ENCODE measurements around the gene MMD2. TPM values are rescaled to one million over a fixed set of nuclear protein-coding genes. Genes with fewer than 3 reads are reported as not detected.

MMD2 gene
- total and polyA plus RNA-seq, 2 of the 8 experiments (the other 6 are each of a cell fraction or from before 2014, with no cell fraction given): 0.14 TPM; not detected in 1

DNA sequence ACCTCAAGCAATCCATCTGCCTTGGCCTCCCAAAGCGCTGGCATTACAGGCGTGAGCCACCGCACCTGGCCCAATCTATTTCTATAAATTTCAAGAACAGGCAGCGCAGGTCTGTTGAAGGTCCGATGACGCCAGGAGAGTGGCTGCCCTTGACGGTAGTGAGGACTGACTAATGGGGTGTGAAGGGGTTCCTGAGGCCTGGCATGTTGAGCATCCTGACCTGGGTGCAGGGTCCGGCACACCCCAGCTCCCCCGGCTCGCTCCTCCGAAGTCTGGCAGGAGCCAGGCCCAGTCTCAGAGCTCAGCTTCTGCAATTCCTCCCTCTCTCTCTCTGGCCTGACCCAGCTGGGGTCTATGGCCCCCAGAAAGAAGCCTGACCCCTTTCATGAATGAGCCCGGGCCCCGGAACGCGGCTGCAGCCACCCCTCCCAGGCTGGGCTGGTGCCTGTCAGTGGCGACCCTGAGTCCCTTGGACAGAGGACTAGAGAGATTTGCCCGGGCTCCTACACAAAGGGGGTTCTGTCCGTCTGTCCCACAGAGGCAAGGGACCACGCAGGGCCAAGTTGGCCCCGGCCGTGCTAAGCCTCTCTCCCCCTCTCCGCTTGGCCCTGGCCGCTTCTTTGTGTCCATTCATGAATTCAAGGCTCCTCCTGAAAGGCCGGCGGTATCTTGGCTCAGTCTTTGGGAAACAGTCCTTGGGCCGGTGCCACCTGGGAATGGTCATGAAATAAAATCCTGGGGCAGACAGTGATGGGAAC, 18.8 kb downstream of the MMD2 start:
- H3K36me3 ChIP-seq (ENCODE audit: control insufficient read depth in 2 of 4, insufficient read depth in 4 of 4, low read length in 3 of 4): no peaks in the 10 kb centered on the region
- no peak overlapping the region for H2AK5ac ChIP-seq (ENCODE audit: low read depth, low read length)
- H3K4me1 ChIP-seq (replicated peaks in 1 of 4; ENCODE audit: control insufficient read depth in 3 of 4, insufficient read depth in 4 of 4, low read length in 3 of 4): no peaks in the 10 kb centered on the region
- no peaks in the 10 kb centered on the region for H4K20me1 ChIP-seq (replicated peaks in 1 of 2; ENCODE audit: control insufficient read depth in 1 of 2, insufficient read depth in 2 of 2, low read length in 2 of 2)
- FAIRE-seq (no peak), DNase-seq (ENCODE audit: low read depth in 1 of 2, low spot score in 2 of 2) (no peak)
- H3K27ac ChIP-seq (ENCODE audit: low read depth, low read length): no peak overlapping the region
- peaks cover 0 to 9% of the 10 kb centered on the region in 2 experiments; a peak in 1 of 4 replicates for H3K9me3 ChIP-seq (ENCODE audit: insufficient read depth in 2 of 2, low read depth in 1 of 2, low read length in 1 of 2)
- H3K4me3 ChIP-seq (ENCODE audit: extremely low read depth in 1 of 4, insufficient read depth in 2 of 4, low read depth in 3 of 4, low read length in 4 of 4): no peak overlapping the region
- H2BK12ac ChIP-seq (ENCODE audit: low read depth, low read length): no peak overlapping the region
- no peak overlapping the region for H3K4me2 ChIP-seq (ENCODE audit: insufficient read depth in 1 of 2, low read depth in 2 of 2, low read length in 2 of 2)
- ChIA-PET CTCF (ENCODE audit: partially characterized antibody) (no interaction called here), POLR2A (ENCODE audit: partially characterized antibody) (no interaction called here)
- H3K18ac ChIP-seq (ENCODE audit: extremely low read depth, low read length): no peak overlapping the region
- no peak overlapping the region for H3K14ac ChIP-seq (ENCODE audit: insufficient read length)
- no peak overlapping the region for H4K91ac ChIP-seq (replicated peaks; ENCODE audit: insufficient read length, low read length)
- TF ChIP-seq POLR2AphosphoS5 (IDR thresholded peaks at IDR 0.05; ENCODE audit: low read depth, low read length) (no peak), SUZ12 (IDR thresholded peaks at IDR 0.05; ENCODE audit: low read length) (no peak), RNF2 (IDR thresholded peaks at IDR 0.05; ENCODE audit: borderline replicate concordance, low read depth, low read length, missing control alignments, poor library complexity, severe bottlenecking) (no peak), KDM1A (IDR thresholded peaks at IDR 0.05; ENCODE audit: borderline replicate concordance, low read length) (no peak), CHD2 (IDR thresholded peaks at IDR 0.05; ENCODE audit: low read length) (no peak), TCF12 (IDR thresholded peaks at IDR 0.05; ENCODE audit: low read depth, low read length) (no peak), NANOG (IDR thresholded peaks at IDR 0.05; ENCODE audit: insufficient read depth, low read depth, low read length, poor library complexity, severe bottlenecking) (no peak), JUND (IDR thresholded peaks at IDR 0.05; ENCODE audit: low read length) (no peak), CREB1 (IDR thresholded peaks at IDR 0.05) (no peak), BCL11A (IDR thresholded peaks at IDR 0.05; ENCODE audit: low read depth in 2 of 2, low read length in 2 of 2) (no peak), JUN (IDR thresholded peaks at IDR 0.05; ENCODE audit: low read depth, low read length) (no peak)
- TF ChIP-seq, protein P1, sequence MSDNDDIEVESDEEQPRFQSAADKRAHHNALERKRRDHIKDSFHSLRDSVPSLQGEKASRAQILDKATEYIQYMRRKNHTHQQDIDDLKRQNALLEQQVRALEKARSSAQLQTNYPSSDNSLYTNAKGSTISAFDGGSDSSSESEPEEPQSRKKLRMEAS (IDR thresholded peaks at IDR 0.05): no peak
- TF ChIP-seq, protein P2, sequence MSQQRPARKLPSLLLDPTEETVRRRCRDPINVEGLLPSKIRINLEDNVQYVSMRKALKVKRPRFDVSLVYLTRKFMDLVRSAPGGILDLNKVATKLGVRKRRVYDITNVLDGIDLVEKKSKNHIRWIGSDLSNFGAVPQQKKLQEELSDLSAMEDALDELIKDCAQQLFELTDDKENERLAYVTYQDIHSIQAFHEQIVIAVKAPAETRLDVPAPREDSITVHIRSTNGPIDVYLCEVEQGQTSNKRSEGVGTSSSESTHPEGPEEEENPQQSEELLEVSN (IDR thresholded peaks at IDR 0.05): no peak
- no peak overlapping the region for H3K9ac ChIP-seq (replicated peaks in 1 of 4; ENCODE audit: extremely low read depth in 1 of 4, low read depth in 3 of 4, low read length in 3 of 4)
- no peak overlapping the region for H2BK20ac ChIP-seq (ENCODE audit: low read length)
- no peak overlapping the region for H4K5ac ChIP-seq (ENCODE audit: insufficient read length, low read depth, low read length)
- H4K8ac ChIP-seq (ENCODE audit: extremely low read depth, insufficient read depth, low read length): no peak overlapping the region; the same call in 1 of the 2 replicates
- H3K23me2 ChIP-seq (ENCODE audit: low read depth, low read length): no peaks in the 10 kb centered on the region
- WGBS, 2 experiments (ENCODE audit: extremely low coverage in 1 of 2, insufficient coverage in 1 of 2, insufficient read length in 1 of 2, insufficient replicate concordance in 2 of 2, low coverage in 1 of 2, low lambda C conversion rate in 2 of 2, missing lambda C conversion rate in 1 of 2): 91% methylated on average over 25 of the region's 26 CpGs; no CpG with 5 or more reads in 1 of the 2 experiments
- H3K79me2 ChIP-seq (ENCODE audit: control insufficient read depth in 1 of 2, insufficient read depth in 2 of 2, low read length in 2 of 2): no peaks in the 10 kb centered on the region
- H2BK15ac ChIP-seq (ENCODE audit: low read length): no peak overlapping the region
- no peak overlapping the region for H2BK120ac ChIP-seq (replicated peaks; ENCODE audit: low read depth, low read length)
- H3K23ac ChIP-seq (ENCODE audit: insufficient read length): no peak overlapping the region
- no peaks in the 10 kb centered on the region for H3K27me3 ChIP-seq (replicated peaks in 1 of 4; ENCODE audit: control insufficient read depth in 3 of 4, extremely low read depth in 1 of 4, insufficient read depth in 3 of 4, low read length in 3 of 4)
- H3K56ac ChIP-seq (replicated peaks; ENCODE audit: insufficient read length, low read depth, low read length): no peak overlapping the region
- H2BK5ac ChIP-seq (ENCODE audit: low read depth, low read length): no peak overlapping the region
- H3K79me1 ChIP-seq (ENCODE audit: low read depth, low read length): no peaks in the 10 kb centered on the region
- H3K4ac ChIP-seq (replicated peaks; ENCODE audit: insufficient read length, low read depth, low read length): no peak overlapping the region
- H2AFZ ChIP-seq (ENCODE audit: low read length): no peak overlapping the region

All from H1 (cell line).